A673 (cell line): ENCODE measurements around the gene TNS3.

Experiments
- CTCF ChIP-seq: fragments of 300-800, 200-600 bp; sonication (generic); conservative IDR thresholded peaks from 2 replicates; pipeline ENCODE4 v1.5.1; 2017; ENCODE audit warnings: low read depth, mild to moderate bottlenecking, antibody characterized with exemption, low read length, moderate library complexity, mixed read lengths
- EZH2 ChIP-seq: fragments of 200-600 bp; sonication (generic); IDR thresholded peaks from 2 replicates; pipeline ENCODE4 v1.6.1; 2017; ENCODE audit warnings: borderline replicate concordance, low read depth, mild to moderate bottlenecking, mixed read lengths, antibody characterized with exemption, low read length; ENCODE audit not compliant: poor library complexity, severe bottlenecking

DNA sequence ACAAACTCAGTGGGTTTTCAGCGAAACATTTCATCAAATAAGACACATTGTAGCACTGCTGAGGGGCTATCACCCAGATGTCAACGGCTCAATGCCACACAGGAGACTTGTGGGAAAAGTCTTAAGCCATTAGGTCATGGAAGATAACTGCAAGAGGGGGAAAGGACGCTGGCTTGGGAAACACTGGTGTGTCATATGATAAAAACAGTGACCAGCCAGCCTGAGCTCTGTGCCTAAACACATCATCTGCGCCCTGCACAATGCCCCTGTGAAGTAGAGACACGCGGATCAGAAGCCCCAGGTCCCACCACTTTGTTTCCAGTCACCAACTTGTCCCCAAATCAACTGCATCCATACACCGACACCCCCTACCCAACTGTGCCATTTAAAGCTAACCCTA is 116.7 kb downstream of the TNS3 start:
- TF ChIP-seq EZH2, result no peak
- TF ChIP-seq CTCF, result no peak
